Putamen (tissue), 1 donor: ENCODE data around the gene RTL9.
"Not testable (repeated sequence)": the region's sequence is repeated elsewhere in the genome, so short reads cannot be mapped to it uniquely, and the experiment has no call there.

ENCODE experiments used
- DNase-seq: peaks from one replicate; pipeline ENCODE4 v3.0.0-alpha.2; 2016; ENCODE audit warnings: low spot score

The RTL9 gene

DNA sequence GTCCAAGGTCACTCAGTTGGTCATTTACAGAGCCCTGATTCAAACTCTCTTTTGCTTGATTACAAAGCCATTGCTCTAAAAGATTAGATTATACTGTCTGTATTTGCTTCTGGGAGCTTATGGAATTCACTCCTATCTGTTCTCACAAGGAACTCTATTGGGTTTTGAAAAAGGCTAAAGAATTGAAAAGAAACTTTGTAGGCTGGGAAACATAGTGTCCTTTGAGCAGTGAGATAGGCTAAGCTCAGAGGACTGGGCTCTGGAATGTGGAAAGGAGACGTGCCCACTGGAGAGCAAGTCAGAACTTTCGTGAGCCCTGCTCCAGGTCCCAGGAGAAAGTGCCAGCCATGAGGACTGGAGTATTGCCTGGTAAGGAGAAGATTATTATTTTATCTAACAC is at the start of gene RTL9:
RTL9 (plus strand) TSS at position 301 of the 400 bp plus-strand sequence. CDS start 91,770 bp downstream, outside the sequence.
- DNase-seq = no peak

DNA sequence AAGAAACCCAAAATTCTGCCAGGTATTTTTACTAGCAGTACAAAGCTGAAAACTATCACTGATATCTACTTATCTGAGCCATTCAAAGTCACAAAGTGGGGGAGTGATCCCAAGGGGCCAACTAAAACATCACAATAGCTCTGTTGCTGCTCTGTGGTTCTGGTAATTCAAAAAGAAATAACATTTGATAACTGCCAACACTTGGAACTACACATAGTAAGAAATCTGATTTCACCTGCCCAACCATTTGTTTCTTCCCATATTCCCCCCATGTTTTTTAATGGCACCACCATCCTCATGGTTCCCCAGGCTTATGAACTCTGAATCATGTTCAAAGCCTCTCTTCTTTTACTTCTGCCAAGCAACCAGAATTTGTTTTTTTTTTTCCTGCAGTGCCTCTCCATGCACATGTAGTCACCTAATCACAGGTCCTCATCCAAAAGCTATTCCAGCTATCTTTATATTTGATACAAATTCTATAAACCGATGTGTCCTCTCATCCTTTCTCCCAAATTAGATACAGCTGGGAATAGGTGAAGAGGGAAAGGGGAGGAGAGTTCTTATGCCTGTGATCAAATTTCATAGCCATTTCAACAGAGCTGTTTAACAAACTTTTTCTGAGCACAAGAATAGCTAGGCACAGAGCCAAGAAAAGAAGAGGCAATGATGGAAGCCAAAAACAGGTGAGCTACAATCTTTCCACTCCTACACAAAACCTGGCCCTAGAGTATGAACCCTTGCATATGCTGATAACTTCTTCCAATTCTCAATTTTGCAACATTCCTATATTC is 48.5 kb upstream of the RTL9 start:
- no peak for DNase-seq

DNA sequence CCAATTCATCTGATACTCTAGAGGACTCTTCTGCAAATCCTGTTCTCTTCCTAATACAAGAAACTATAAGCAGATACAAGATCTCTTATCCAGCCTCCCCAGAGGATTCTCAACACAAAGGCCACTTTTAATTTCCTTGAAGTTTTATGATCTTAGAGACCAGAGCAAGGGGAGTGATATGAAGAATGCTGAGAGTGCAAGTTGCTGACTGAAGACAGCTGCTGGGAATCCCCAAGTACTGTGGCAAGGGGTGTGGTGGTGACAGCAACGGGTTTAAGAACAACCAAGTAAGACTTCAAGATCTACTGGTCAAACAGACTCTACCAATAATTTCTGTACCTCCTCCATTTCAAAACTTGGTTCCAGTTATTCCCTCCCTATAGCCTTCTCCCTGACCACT is 47.8 kb upstream of the RTL9 start:
- no peak for DNase-seq

DNA sequence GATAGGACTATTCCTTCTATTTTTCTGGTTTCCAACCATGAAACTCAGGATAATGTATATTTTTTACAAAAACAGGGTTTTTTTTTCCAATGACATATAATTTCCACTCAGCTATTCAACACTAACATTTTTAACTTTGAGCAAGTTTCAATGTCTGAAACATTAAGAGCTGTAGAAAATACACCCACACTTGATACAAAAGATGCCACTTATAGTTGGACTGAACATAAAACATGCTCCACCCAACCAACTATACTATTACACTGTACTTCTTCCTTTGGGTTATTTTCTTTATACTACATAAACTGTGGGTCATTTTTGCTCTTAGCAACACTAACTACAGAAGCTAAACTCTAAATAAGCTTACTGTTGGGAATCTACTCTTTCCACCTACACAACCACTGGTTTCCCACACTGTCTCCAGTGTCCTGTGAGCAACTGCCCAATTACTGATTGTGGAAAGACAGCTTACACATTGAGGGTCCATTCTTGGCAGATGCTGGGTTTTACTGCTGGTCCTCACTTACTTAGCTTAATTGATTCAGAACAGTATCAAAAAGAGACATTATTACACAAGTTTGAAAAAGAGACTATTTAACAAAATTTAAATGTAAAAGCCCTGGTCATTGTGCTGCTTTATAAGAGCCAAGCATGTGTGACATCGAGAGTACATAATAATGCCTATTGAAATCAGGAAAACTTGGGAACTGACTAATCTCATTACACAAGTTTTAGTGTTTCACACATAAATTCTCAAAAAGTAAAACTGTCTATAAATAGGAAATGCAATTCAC is 47.0 kb upstream of the RTL9 start:
- DNase-seq = no peak

DNA sequence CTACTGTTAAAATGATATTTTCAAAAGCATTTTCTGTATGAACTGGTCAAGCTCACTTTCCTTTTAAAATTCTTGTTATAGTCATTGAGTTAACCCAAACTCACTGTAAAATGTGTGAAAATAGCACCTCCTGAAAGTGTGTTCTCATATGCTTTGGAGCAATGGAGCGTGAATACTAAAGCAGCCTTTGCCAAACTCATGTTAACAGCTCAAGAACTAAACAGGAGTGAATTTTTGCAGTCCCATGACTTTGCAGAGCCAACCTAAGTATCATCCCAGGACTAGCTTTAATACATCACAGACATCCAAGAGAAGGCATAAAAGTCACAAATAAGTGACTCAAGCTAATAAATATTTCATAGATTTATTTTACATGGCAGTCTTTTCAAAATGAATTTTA is 43.1 kb upstream of the RTL9 start:
- no peak for DNase-seq

DNA sequence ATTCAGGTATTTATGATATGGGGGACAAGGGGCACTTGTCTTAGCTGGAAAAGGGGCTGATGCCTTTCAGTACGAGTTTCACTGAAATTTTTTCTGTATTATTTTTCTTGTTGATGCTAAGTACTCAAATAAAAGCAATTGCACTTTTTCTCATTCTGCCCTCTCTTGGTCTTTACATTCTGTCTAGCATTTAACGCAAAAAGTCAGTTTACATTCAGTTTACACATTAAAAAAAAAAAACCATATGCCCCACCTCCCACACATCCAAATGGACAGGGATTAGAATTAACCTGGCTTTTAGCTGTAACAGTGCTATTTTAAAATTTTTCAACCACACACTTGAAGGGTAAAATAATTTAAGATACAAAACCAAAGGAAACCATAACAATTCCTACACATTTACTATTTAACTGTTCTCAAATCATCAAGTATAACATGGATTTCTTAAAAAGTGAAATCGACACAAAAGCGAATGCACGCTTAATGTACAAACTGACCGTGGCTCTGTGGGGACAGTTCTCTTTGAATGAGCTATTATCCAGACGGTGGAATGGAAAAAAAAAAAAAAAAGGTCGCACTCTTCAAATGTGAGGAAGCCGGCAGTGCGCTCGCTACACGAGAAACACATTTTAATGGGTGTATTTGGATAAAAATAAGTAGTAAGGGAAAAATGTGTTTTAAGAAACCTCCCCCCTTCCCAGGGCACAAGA is 42.1 kb upstream of the RTL9 start:
- no peak for DNase-seq

DNA sequence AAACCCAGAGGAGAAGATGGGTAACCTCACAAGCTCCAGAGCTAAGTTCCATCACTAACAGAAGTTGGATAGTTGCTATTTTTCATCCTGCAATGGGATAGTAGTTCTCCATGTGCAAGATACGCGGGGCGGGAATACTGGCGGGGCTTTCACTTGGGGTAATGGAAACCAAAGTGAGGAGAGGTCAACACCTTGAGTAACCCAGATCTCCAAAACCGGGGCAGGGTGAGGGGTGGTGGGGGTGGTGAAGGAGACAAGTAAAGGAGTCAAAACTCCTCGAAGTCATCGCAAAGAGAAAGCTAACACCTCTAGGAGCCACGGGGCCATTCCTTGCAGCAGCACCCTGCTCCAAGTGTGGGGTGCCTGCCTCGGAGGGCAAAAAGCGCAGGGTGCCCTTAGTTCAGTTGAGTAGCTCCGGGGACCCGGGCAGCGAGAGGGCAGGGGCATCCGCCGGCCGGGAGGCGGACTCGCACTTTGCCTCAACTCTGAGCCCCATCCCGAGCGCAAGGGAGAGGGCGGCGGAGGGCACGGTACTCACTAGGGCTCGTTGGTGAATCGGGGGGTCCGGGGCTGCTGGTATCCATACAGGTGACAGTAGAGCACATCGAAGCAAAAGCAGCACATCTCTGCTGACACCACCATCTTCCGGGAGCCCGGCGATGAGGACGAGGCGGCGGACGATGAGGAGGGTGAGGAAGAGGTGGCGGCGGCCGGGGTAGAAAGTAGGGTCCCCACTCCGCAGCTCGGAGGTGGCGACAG is 41.4 kb upstream of the RTL9 start:
- no peak for DNase-seq

DNA sequence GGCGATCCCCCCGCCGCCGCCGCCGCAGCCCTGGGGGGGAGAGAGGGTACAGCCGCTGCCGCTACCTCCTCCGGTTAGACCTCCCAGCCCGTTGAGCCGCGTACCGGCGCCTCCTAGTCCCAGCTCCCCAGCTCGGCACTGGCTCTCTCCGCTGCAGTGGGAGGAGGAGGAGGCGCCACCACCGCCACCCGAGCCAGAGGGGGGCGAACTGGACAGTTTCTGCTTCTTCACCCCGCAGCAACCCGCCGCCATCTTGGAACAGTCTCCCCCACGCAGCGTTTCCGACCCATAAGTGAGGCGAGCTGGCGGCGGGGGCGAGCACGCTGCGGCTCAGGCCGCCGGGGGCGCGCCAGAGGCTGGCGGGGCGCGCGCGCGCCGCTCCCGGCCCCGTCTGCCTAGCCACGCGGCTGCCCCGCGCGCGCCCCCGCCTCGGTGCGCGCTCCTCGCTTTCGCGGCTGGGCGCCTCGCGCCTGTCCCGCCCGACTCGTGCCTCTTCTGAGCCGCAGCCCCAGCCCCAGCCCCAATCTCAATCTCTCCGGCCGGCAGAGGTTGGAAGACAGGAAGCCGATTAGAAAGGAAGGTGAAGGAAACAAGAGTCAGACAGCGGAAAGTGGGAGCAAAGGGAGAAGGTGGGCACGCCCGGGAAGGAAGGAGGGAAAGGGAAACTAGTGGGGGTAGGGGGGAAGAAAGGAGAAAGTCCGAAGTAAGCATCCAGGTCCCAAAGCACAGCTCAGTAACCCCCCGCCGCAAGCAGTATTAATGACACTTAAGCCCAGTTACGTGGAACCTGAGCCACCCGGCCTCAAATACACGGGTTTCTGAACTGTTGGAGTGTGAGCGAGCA is 40.6 kb upstream of the RTL9 start, which contains the start of gene AMMECR1:
AMMECR1 (minus strand) TSS at position 266 of the 844 bp plus-strand sequence; CDS start at position 252, 14 bp downstream.
- DNase-seq = peak; percentile 75

DNA sequence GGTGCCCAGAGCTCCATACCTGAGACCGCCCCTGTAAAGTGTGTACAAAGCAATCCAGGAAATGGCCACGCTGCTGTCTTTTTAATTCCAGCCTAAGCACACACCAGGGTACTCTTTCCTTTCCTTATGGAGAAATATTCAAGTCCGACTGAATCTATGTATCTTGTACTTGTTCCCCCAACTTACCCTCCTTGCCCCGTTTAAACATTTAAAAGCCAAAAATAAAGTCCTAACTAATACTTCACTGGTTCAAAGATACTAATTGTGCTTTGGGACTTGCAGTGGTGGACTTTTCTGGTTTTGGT is 40.0 kb upstream of the RTL9 start:
- DNase-seq = no peak

DNA sequence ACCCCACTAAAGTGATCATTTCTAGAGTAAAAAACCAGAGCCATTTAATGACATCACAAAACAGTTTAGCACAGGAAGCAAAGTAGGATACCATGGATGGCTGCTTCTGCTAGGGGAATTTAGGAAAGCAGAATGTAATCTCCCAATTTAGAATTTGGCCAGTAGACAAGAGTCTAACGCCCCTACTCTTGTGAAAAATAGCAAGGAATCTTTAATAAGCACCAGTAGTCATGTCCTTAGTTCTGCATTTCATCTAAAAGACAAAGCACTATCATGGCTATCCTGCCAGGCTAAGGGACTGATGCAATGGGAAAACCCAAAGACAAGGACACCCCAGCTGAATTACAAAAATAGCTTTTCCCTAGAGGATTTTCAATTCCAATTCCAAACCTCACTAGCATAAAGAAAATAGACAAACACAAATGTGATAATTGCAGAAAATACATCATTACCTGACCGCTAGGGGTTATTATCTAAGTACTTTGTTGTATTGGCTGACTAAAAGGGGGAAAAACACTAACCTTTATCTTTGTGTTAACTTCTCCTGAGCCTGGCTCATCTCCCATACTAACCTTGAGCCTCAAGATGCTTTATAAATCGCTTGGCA is 38.2 kb upstream of the RTL9 start:
- no peak for DNase-seq

DNA sequence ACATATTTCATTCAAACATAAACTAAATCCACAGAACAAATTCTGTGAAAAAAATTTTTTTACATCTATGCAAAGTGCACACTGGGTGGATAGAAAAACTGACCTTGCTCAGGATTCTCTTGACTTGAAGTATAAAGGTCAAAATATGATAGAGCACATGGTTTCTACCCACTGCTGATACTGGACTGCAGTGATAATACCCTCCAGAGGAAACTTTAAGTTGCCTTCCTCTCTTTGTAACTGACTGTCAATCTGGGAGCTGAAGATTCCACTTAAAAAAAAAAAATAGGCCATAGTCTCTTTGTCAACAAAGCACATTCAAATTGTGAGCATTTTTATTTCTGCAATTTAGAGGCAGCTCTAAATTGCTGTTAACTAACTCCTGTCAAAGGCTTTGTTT is 37.6 kb upstream of the RTL9 start:
- no peak for DNase-seq

DNA sequence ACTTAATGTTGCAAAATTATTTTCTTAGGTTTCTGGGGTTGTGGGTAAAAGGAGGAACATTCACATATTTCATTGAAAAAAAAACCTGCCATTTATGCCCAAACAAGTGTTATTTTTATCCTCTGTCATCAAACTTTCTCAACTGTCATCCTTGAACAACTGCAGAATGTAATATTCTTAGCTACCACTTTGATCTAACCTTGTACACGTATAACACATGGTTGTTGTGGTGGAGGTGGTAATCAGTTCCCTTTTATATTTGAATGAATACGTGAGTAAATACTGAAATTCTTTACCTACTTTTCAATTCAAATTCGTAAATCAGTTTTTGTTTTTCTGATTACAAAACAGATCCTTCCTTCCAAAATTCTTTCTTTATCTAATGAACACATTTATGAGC is 37.0 kb upstream of the RTL9 start:
- DNase-seq = no peak

DNA sequence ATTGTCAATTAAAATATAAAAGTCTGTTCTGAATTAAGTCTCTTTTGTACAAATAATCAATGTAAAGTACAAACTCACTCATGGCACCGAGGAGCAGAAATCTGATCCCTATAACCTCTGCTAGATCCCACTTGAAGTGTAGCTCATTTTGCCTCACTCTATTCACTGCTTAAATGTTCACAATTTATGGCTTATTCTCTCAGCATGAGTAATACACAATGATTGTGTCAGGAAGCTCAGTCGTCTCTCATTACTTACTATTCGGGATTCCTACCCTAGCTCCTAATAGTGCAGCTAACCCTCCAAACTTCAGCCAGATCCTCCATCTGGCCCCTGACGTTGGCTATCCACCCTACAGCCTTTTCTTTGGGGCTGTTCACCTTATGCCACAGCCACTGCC is 36.0 kb upstream of the RTL9 start:
- DNase-seq = no peak

DNA sequence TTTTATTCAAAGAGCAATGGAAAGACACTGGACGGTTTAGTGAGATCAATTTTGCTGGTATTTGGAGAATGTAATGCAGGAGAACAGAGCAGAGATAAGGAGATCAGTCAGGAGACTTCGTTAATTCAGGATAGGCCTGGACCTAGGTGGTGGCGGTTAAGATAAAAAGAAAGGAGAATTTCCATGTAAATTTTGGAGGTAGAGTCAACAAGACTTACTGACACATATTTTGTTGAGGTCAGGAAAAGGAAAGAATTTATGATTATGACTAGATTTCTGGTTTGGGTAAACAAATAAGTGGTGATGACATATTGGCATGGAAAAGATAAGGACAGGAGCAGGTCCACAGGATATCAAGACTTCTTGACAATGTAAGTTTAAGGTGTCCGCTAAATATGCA is 31.9 kb upstream of the RTL9 start:
- no peak for DNase-seq

DNA sequence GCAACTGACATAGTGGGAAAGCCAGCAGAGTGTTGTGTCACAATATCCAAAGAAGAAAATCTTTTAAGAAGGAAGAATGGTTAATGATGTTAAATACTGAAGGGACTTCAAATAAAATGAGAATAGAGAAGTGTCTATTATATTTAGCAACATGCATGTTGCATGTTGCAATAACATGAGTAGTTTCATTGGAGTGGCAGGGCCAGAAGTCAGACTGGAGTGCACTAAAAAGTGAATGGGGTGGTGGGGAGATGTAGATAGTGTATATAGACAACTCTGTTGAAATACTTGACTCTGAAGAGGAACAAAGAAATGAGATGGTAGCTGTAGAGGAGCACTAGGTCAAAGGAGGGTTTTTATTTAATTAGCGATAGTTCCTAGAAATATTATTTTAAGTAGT is 31.3 kb upstream of the RTL9 start:
- DNase-seq = no peak

DNA sequence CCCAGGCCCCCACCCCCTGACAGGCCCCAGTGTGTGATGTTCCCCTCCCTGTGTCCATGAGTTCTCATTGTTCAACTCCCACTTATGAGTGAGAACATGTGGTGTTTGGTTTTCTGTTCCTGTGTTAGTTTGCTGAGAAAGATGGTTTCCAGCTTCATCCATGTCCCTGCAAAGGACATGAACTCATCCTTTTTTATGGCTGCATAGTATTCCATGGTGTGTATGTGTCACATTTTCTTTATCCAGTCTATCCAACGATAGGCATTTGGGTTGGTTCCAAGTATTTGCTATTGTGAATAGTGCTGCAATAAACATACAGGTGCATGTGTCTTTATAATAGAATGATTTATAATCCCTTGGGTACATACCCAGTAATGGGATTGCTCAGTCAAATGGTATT is 30.0 kb upstream of the RTL9 start:
- not testable (repeated sequence) for DNase-seq

DNA sequence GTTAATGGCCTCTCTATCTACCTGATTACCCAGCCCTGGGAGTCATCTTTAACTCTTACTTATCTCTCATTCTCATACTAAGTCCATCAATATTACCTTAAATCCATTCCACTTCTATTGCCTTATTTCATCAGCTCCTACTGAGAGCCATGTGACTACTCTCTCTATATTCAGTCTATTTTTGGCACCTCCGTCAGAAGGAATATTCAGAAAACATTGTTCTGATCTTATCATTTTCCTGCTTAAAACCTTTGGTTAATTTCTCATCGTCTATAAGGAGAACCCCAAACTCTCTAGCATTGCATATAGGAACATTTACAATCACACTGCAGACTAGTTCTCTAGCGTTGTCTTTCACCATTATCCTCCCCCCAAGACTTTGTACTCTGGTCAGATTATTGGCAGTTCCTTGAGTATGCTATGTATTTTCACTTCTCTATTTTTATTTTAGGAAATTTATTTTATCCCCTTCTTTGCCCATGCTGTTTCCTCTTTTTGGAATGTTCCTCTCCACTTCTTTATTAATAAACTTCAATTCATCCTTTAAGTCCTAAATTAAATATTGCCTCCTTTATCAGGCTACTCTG is 27.1 kb upstream of the RTL9 start:
- no peak for DNase-seq

DNA sequence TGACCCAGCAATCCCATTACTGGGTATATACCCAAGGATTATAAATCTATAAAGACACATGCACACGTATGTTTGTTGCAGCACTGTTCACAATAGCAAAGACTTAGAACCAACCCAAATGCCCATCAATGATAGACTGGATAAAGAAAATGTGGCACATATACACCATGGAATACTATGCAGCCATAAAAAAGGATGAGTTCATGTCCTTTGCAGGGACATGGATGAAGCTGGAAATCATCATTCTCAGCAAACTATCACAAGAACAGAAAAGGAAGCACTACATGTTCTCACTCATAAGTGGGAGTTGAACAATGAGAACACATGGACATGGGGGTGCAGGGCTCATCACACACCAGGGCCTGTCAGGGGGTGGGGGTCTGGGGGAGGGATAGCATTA is 25.2 kb upstream of the RTL9 start:
- not testable (repeated sequence) for DNase-seq

DNA sequence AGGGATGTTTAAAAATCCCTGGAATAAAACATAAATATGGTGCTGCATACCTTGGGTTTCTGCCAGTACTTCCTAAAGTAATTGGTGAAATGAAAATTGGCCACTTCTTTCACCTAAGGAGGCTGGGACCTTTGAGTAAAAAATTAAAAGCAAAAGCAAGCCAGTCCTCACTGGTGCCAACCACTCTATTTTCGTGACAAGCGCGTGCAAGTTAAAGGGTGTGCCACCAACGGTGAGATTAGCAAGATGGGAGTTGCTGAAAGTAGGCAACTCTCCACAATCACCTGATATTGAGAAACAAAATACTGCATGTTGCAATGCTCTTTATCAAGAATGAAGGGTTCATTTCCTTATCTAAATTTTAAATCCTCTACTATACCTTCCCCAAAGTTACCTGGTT is 19.7 kb upstream of the RTL9 start:
- no peak for DNase-seq
